ENCODE results near the gene GOLGA6L2. TPM values are rescaled to one million over a fixed set of nuclear protein-coding genes. Genes with fewer than 3 reads are reported as not detected.
A peak's percentile ranks its signal among the peaks of the same experiment; 100 is the strongest.
"Not testable (repeated sequence)": the region's sequence is repeated elsewhere in the genome, so short reads cannot be mapped to it uniquely, and the experiment has no call there.

Gene GOLGA6L2
- total RNA-seq, 1 donor from 2014 or later: not detected

- Histone ChIP-seq H3K27ac (no peak overlapping the region), H3K36me3 (no peaks in the 10 kb centered on the region), H3K9me3 (no peaks in the 10 kb centered on the region), H3K4me1 (no peaks in the 10 kb centered on the region), H3K4me3 (no peak overlapping the region), H3K27me3 (no peaks in the 10 kb centered on the region)
- no peak for TF ChIP-seq CTCF (IDR thresholded peaks at IDR 0.05)
- intact Hi-C loops (cut with DNase I): no loop called here
- ATAC-seq (no peak), DNase-seq (no peak)
Observed at GRCh38 chr15:23402544-23402943, 44.5 kb downstream of the GOLGA6L2 start.

GRCh38 chr15:23402140-23402539 is 44.9 kb downstream of the GOLGA6L2 start:
- Histone ChIP-seq H3K36me3 (no peaks in the 10 kb centered on the region), H3K4me1 (no peaks in the 10 kb centered on the region), H3K4me3 (no peak overlapping the region), H3K9me3 (no peaks in the 10 kb centered on the region), H3K27ac (no peak overlapping the region), H3K27me3 (no peaks in the 10 kb centered on the region)
- DNase-seq (no peak), ATAC-seq (no peak)
- intact Hi-C loops (cut with DNase I): no loop called here
- no peak for TF ChIP-seq CTCF (IDR thresholded peaks at IDR 0.05)

DNA sequence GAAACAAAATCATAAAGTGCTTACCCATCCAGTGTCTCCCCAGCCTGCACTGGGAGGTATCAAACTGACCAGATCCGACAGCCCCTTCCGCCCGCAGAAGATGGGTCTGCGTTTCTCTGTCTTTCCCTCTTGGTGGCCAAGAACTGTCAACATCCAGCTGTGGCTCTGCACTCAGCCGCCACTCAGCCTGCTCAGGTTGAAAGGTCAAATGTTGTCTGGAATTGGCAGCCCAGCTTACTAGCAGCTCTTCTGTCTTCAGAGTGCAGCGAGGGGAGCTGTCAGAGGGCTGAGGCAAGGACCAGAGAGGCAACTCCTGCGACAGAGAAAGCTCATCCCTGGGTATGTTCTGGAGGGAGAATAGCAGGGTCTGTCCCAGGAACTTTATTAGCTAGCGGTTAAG is 45.4 kb downstream of the GOLGA6L2 start:
- intact Hi-C loops (cut with DNase I): no loop called here
- Histone ChIP-seq H3K27ac (no peak overlapping the region), H3K4me3 (no peak overlapping the region), H3K9me3 (no peaks in the 10 kb centered on the region), H3K4me1 (no peaks in the 10 kb centered on the region), H3K27me3 (no peaks in the 10 kb centered on the region), H3K36me3 (no peaks in the 10 kb centered on the region)
- no peak for TF ChIP-seq CTCF (IDR thresholded peaks at IDR 0.05)
- DNase-seq (no peak), ATAC-seq (peak; percentile 44)

- H3K36me3 ChIP-seq; H3K4me3 ChIP-seq; H3K9me3 ChIP-seq; H3K27me3 ChIP-seq; H3K4me1 ChIP-seq; intact Hi-C loops (cut with DNase I); H3K27ac ChIP-seq; ATAC-seq: not testable (repeated sequence)
- peak; percentile 27 for DNase-seq
Observed at GRCh38 chr15:23399207-23399606, 47.8 kb downstream of the GOLGA6L2 start.

- H3K27ac ChIP-seq; H3K9me3 ChIP-seq; H3K4me1 ChIP-seq; H3K36me3 ChIP-seq; H3K4me3 ChIP-seq; intact Hi-C loops (cut with DNase I); H3K27me3 ChIP-seq; ATAC-seq: not testable (repeated sequence)
- DNase-seq: peak; percentile 11
Observed at GRCh38 chr15:23398357-23398756, 48.7 kb downstream of the GOLGA6L2 start.

DNA sequence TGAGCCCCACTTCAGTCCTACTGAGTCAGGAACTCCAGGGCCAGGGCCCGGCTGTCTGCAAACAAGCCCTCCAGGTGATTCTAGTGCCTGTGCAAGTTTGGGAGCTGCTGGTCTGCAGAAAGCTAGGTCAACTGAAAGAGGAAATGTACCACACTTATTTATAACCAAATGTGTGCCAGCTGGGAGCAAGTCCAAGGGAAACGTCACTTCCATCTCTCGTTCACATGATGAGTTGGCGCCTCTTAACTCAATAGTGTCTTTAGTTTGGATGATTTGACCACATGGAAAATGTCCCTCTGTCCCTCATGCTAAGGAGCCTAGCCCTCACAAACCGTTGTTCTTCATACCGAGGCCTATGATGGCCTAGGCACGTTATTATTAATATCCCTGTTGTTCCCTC is 49.3 kb downstream of the GOLGA6L2 start:
- TF ChIP-seq CTCF (IDR thresholded peaks at IDR 0.05): no peak
- Histone ChIP-seq H3K4me1 (no peaks in the 10 kb centered on the region), H3K27ac (no peak overlapping the region), H3K36me3 (no peaks in the 10 kb centered on the region), H3K4me3 (no peak overlapping the region), H3K9me3 (no peaks in the 10 kb centered on the region), H3K27me3 (no peaks in the 10 kb centered on the region)
- DNase-seq: no peak
- intact Hi-C loops (cut with DNase I): no loop called here
- no peak for ATAC-seq

- H3K36me3 ChIP-seq: no peaks in the 10 kb centered on the region
- TF ChIP-seq CTCF (IDR thresholded peaks at IDR 0.05): no peak
- ATAC-seq (no peak), DNase-seq (peak; percentile 9)
- no peak overlapping the region for H3K4me3 ChIP-seq
- H3K4me1 ChIP-seq: no peaks in the 10 kb centered on the region
- H3K27me3 ChIP-seq: no peaks in the 10 kb centered on the region
- no peak overlapping the region for H3K27ac ChIP-seq
- H3K9me3 ChIP-seq: no peaks in the 10 kb centered on the region
- intact Hi-C loops (cut with DNase I): no loop called here
Observed at GRCh38 chr15:23395832-23396231, 51.2 kb downstream of the GOLGA6L2 start.

All from upper lobe of right lung (tissue), 1 donor.